Effector memory CD4-positive, alpha-beta T cell (primary cell): ENCODE measurements around the gene BRD4.

Experiments
- DNase-seq, 3 donors: peaks; one replicate each; pipeline ENCODE4 v3.0.0-alpha.2; 2020
- H3K27ac ChIP-seq: 2 replicates; pipeline ENCODE4 v1.7.0; 2013; ENCODE audit warnings: mild to moderate bottlenecking, low read length, moderate library complexity; ENCODE audit not compliant: insufficient read depth, poor library complexity, severe bottlenecking
- H3K27me3 ChIP-seq: replicated peaks from 2 replicates; pipeline ENCODE4 v1.7.0; 2013; ENCODE audit warnings: mild to moderate bottlenecking, low read length; ENCODE audit not compliant: insufficient read depth, control insufficient read depth, poor library complexity, severe bottlenecking
- H3K36me3 ChIP-seq: 2 replicates; pipeline ENCODE4 v1.7.0; 2013; ENCODE audit warnings: mild to moderate bottlenecking, low read length, moderate library complexity; ENCODE audit not compliant: control insufficient read depth, insufficient read depth
- H3K4me1 ChIP-seq: 2 replicates; pipeline ENCODE4 v1.7.0; 2013; ENCODE audit warnings: low read length, mild to moderate bottlenecking; ENCODE audit not compliant: control insufficient read depth, insufficient read depth, poor library complexity, severe bottlenecking
- H3K4me3 ChIP-seq: 2 replicates; pipeline ENCODE4 v1.7.0; 2013; ENCODE audit warnings: low read length, low read depth, mild to moderate bottlenecking; ENCODE audit not compliant: insufficient read depth, poor library complexity, severe bottlenecking
- H3K9me3 ChIP-seq: 2 replicates; pipeline ENCODE4 v1.7.0; 2013; ENCODE audit warnings: mild to moderate bottlenecking, low read length, moderate library complexity; ENCODE audit not compliant: control insufficient read depth

Gene BRD4

GRCh38 chr19:15268192-15268927, 64.0 kb downstream of the BRD4 start:
- Histone ChIP-seq H3K4me3 (no peak overlapping the region), H3K9me3 (no peaks in the 10 kb centered on the region), H3K27me3 (no peaks in the 10 kb centered on the region), H3K4me1 (peaks cover 2% of the 10 kb centered on the region), H3K36me3 (peaks cover 94% of the 10 kb centered on the region), H3K27ac (no peak overlapping the region)
- DNase-seq = no peak

GRCh38 chr19:15266683-15267082, 65.7 kb downstream of the BRD4 start:
- Histone ChIP-seq H3K36me3 (peaks cover 97% of the 10 kb centered on the region), H3K4me3 (no peak overlapping the region), H3K27me3 (no peaks in the 10 kb centered on the region), H3K9me3 (no peaks in the 10 kb centered on the region), H3K4me1 (no peaks in the 10 kb centered on the region), H3K27ac (no peak overlapping the region)
- no peak for DNase-seq

GRCh38 chr19:15265850-15266248, 66.5 kb downstream of the BRD4 start:
- no peak for DNase-seq
- H3K4me3 ChIP-seq = no peak overlapping the region

GRCh38 chr19:15265214-15265849, 67.0 kb downstream of the BRD4 start:
- Histone ChIP-seq H3K36me3 (peaks cover 93% of the 10 kb centered on the region), H3K4me3 (no peak overlapping the region), H3K9me3 (no peaks in the 10 kb centered on the region), H3K27ac (no peak overlapping the region), H3K27me3 (no peaks in the 10 kb centered on the region), H3K4me1 (no peaks in the 10 kb centered on the region)
- no peak for DNase-seq

More at GRCh38 chr19:15265850-15266248, 66.5 kb downstream of the BRD4 start:
- Histone ChIP-seq H3K4me1 (no peaks in the 10 kb centered on the region), H3K27me3 (no peaks in the 10 kb centered on the region), H3K36me3 (peaks cover 93% of the 10 kb centered on the region), H3K9me3 (no peaks in the 10 kb centered on the region), H3K27ac (no peak overlapping the region)

GRCh38 chr19:15264933-15265206, 67.5 kb downstream of the BRD4 start:
- no peaks in the 10 kb centered on the region for H3K4me1 ChIP-seq
- peaks cover 93% of the 10 kb centered on the region for H3K36me3 ChIP-seq

GRCh38 chr19:15264061-15264932, 68.0 kb downstream of the BRD4 start:
- Histone ChIP-seq H3K4me1 (no peaks in the 10 kb centered on the region), H3K9me3 (no peaks in the 10 kb centered on the region), H3K27me3 (no peaks in the 10 kb centered on the region), H3K4me3 (no peak overlapping the region), H3K36me3 (peaks cover 93% of the 10 kb centered on the region), H3K27ac (no peak overlapping the region)
- DNase-seq = peak; percentile 32 to 55 (median 45)

More at GRCh38 chr19:15264933-15265206, 67.5 kb downstream of the BRD4 start:
- no peak for DNase-seq
- Histone ChIP-seq H3K27me3 (no peaks in the 10 kb centered on the region), H3K27ac (no peak overlapping the region), H3K9me3 (no peaks in the 10 kb centered on the region), H3K4me3 (no peak overlapping the region)

- DNase-seq = no peak
- Histone ChIP-seq H3K4me3 (no peak overlapping the region), H3K4me1 (no peaks in the 10 kb centered on the region), H3K27me3 (no peaks in the 10 kb centered on the region), H3K27ac (no peak overlapping the region), H3K9me3 (no peaks in the 10 kb centered on the region), H3K36me3 (peaks cover 93% of the 10 kb centered on the region)
Measured at GRCh38 chr19:15263361-15263985, 68.9 kb downstream of the BRD4 start.

GRCh38 chr19:15262011-15262410, 70.3 kb downstream of the BRD4 start:
- no peak for DNase-seq

GRCh38 chr19:15260939-15261338, 71.4 kb downstream of the BRD4 start:
- H3K4me3 ChIP-seq = no peak overlapping the region
- no peak overlapping the region for H3K27ac ChIP-seq
- H3K4me1 ChIP-seq = no peaks in the 10 kb centered on the region
- no peaks in the 10 kb centered on the region for H3K9me3 ChIP-seq
- H3K36me3 ChIP-seq = peaks cover 94% of the 10 kb centered on the region
- no peak for DNase-seq
- no peaks in the 10 kb centered on the region for H3K27me3 ChIP-seq

More at GRCh38 chr19:15262011-15262410, 70.3 kb downstream of the BRD4 start:
- no peaks in the 10 kb centered on the region for H3K4me1 ChIP-seq
- no peak overlapping the region for H3K27ac ChIP-seq
- H3K4me3 ChIP-seq = no peak overlapping the region
- H3K27me3 ChIP-seq = no peaks in the 10 kb centered on the region
- no peaks in the 10 kb centered on the region for H3K9me3 ChIP-seq
- peaks cover 94% of the 10 kb centered on the region for H3K36me3 ChIP-seq
